ENCODE data around the gene IQCK.

Gene IQCK

DNA sequence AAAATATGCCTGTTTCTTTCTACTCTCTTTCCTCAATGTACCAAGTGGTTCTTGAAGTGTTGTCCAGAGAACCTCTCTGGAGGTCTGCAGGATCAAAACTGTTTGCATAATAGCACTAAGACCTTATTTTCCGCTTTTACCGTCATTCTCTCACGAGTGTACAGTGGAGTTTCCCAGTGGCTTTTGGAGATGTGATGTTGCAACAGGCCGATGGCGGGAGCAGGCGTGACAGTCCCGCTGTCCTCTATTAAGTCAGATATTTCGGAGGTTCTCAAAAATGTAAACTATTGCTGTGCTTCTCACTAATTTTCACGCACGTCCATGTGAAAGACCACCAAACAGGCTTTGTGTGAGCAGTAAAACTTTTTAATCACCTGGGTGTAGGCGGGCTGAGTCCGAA lies 174.8 kb downstream of the IQCK start:
- DNase-seq, result no peak

DNA sequence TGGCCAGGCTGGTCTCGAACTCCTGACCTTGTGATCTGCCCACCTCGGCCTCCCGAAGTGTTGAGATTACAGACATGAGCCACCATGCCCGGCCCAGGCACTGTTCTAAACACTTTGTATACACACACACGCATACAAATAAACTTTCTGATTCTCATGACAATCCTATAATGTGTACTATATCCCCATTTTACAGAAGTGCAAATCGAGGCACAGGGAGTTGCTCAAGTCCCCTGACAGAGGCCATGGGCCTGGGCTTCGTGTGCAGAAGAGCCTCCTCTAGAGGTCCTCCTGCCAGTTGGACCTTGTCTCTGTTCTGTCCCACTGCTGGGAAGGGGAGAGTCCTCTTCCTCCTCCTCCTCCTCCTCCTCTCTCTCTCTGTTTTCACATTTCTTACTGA lies 176.5 kb downstream of the IQCK start:
- no peak for DNase-seq

DNA sequence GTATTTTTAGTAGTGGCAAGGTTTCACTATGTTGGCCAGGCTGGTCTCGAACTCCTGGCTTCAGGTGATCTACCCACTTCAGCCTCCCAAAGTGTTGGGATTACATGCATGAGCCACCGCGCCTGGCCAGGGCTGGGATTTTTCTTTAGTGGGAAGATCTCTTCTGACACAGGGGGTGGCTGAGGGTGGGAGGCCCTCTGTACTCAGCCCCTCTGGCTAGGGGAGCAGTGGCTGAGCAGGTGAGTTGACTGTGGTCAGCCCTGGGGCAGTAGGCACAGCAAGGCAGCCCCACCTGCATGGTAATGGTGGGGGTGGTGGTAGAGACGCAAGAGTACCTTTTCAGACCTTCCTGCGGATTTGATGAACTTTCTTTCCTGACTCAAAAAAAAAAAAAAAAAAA lies 178.9 kb downstream of the IQCK start:
- no peak for DNase-seq

DNA sequence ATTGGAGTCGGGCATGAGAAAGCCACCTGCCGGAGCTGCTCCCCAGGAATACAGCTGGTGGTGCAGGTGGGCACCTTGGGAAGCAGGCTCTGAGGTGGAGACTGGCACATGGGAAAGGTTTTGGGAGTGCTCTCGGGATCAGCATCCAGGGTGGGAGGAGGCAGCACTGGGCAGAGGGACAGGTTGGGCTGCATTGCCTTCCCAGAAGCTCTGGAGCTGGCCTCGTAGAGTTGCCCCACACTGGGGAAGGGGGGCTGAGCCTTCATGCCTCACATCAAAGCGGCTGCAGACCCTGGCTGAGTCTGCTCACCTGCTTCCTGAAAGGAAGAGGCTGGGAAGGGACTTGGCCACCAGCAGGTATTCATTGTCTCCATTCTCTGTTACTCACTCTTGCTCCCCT lies 180.1 kb downstream of the IQCK start:
- no peak for DNase-seq

DNA sequence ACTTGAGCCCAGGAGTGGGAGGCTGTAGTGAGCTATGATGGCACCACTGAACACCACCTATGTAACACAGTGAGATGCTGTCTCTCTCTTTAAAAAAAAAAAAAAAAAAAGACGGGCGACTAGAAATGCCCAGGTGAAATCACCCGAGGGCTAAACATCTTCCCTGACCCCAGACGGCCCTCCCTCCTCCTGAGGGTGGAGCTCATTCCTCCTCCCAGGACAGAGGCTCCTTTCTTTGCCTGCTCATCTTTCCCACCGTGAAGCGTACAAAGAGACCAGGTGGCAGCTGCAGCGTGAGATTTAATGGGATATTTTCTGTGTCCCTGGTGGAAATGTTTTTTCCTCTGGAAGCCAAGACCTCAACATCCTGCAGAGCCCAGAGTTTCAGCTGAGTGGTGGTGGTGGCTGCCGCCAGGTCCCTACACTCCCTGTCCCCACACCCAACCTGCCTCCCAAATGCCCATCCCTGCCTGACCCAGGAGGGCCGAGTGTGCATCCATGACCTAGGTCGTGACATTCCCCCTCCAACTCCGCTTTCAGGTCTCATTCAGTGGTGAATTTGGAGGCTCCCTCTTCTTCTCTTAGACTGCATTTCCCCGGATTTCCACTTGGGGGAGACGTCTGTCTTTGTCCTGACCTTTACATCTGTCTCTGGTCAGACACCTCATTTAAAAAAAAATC lies 181.0 kb downstream of the IQCK start:
- peak; percentile 42 for DNase-seq

DNA sequence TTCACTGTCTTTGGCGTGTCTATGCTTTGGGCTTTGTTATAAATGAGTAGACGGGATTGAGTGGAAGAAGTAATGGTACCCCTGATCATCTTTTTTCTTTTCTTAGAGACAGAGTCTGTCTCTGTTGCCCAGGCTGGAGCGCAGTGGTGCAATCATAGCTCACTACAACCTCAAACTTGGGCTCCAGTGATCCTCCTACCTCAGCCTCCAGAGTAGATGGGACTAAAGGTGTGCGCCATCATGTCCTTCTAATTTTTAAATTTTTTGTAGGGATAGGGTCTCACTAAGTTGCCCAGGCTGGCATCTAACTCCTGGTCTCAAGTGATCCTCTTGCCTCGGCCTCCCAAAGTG lies 181.5 kb downstream of the IQCK start:
- no peak for DNase-seq

DNA sequence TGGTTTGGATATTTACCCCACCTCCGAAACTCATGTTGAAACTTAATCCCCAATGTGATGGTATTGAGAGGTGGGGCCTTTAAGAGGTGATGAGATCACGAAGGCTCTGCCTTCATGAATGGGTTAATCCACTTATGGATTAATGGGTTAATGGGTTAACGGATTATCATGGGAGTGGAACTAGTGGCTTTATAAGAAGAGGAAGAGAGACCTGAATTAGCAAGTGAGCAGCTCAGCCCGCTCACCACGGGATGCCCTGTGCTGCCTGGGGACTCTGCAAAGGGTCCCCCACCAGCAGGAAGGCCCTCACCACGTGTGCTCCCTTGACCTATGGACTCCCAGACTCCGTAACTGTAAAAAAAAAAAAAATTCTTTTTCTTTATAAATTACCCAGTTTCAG lies 183.1 kb downstream of the IQCK start:
- DNase-seq, result no peak

DNA sequence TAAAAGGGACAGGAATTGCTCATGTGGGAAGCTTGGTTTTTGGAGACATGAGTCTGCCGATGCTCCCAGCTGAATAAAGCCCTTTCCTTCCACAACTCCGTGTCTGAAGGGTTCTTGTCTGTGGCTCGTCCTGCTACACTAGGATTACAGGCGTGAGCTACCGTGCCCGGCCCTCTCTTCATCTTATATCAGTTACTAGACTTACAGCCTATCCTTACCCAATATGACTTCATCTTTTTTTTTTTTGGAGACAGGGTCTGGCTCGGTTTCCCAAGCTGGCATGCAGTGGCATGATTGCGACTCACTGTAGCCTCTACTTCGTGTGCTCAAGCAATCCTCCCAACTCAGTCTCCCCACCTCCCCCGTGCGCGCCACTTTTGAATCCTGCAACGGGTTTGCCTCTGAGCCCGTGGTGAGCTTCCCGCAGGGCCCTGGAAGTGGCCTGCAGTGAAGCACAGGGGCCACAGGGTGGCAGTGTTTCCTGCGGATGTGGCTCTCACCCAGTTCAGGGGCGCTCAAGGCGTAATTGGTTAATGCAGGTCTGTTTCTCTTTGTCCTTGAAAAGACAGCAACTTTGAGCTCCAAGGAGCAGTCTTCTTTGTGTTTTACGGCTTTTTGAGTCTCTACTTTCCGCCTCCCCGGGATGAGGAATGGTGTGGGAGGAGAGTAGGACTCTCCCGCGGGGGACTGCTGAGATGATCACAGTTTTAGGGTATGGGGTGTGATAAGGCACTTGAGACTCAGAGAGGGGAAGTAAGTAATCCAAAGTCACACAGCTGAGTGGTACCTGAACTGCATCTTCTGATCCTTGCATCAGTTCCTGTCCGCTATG lies 189.3 kb downstream of the IQCK start:
- DNase-seq, result peak; percentile 66

All from CD4-positive, alpha-beta T cell treated with Interleukin-17A for 1 hour (primary cell).